ENCODE results near the gene USP14. TPM values are rescaled to one million over a fixed set of nuclear protein-coding genes. Genes with fewer than 3 reads are reported as not detected.

Gene USP14
- total and polyA plus RNA-seq, 2 experiments from 2014 or later, result 82.4 to 83.5 TPM

- Histone ChIP-seq H3K36me3 (ENCODE audit: insufficient read depth) (peaks cover 59% of the 10 kb centered on the region), H2AFZ (no peak overlapping the region), H4K20me1 (replicated peaks; ENCODE audit: insufficient read depth) (peaks cover 4% of the 10 kb centered on the region; the same call in 1 of the 2 replicates), H3K4me2 (no peak overlapping the region), H3K4me1 (ENCODE audit: insufficient read depth) (no peaks in the 10 kb centered on the region), H3K27ac (ENCODE audit: low read depth) (no peak overlapping the region), H3K27me3 (ENCODE audit: insufficient read depth) (no peaks in the 10 kb centered on the region), H3F3A (replicated peaks; ENCODE audit: low read depth) (no peaks in the 10 kb centered on the region), H3K79me2 (replicated peaks; ENCODE audit: insufficient read depth) (no peaks in the 10 kb centered on the region), H3K4me3 (no peak overlapping the region), H3K9me2 (ENCODE audit: insufficient read depth) (no peaks in the 10 kb centered on the region)
- TF ChIP-seq NANOG (IDR thresholded peaks at IDR 0.05; ENCODE audit: borderline replicate concordance), result no peak
- no peak for TF ChIP-seq ETS1 (IDR thresholded peaks at IDR 0.05)
- TF ChIP-seq EZH2phosphoT487 (IDR thresholded peaks at IDR 0.05; ENCODE audit: unreplicated experiment), result no peak
- H3K27me3 Mint-ChIP-seq (ENCODE audit: insufficient read depth, low read depth, poor library complexity), result no peaks in the 10 kb centered on the region
- ATAC-seq (no peak), DNase-seq (ENCODE audit: low spot score) (no peak)
- no peak overlapping the region for H3K27ac Mint-ChIP-seq
- H3K4me1 Mint-ChIP-seq, result no peaks in the 10 kb centered on the region
- no peaks in the 10 kb centered on the region for H3K9me3 Mint-ChIP-seq
- H3K36me3 Mint-ChIP-seq (ENCODE audit: low read depth), result peaks cover 71% of the 10 kb centered on the region
- H3K4me3 Mint-ChIP-seq, result no peak overlapping the region
Measured at GRCh38 chr18:248053-248452, 89.7 kb downstream of the USP14 start.

- H3K36me3 ChIP-seq (ENCODE audit: insufficient read depth), result peaks cover 56% of the 10 kb centered on the region
- H3K4me1 Mint-ChIP-seq, result no peaks in the 10 kb centered on the region
- H3K4me3 Mint-ChIP-seq, result no peak overlapping the region
- H3K27me3 ChIP-seq (ENCODE audit: insufficient read depth), result no peaks in the 10 kb centered on the region
- H3K4me1 ChIP-seq (ENCODE audit: insufficient read depth), result no peaks in the 10 kb centered on the region
- no peaks in the 10 kb centered on the region for H3K9me2 ChIP-seq (ENCODE audit: insufficient read depth)
- H3F3A ChIP-seq (replicated peaks; ENCODE audit: low read depth), result no peaks in the 10 kb centered on the region
- ATAC-seq (no peak), DNase-seq (ENCODE audit: low spot score) (no peak)
- H4K20me1 ChIP-seq (replicated peaks; ENCODE audit: insufficient read depth), result peaks cover 4% of the 10 kb centered on the region; the same call in 1 of the 2 replicates
- no peaks in the 10 kb centered on the region for H3K27me3 Mint-ChIP-seq (ENCODE audit: insufficient read depth, low read depth, poor library complexity)
- H3K4me2 ChIP-seq, result no peak overlapping the region
- peaks cover 69% of the 10 kb centered on the region for H3K36me3 Mint-ChIP-seq (ENCODE audit: low read depth)
- no peaks in the 10 kb centered on the region for H3K9me3 Mint-ChIP-seq
- H3K27ac ChIP-seq (ENCODE audit: low read depth), result no peak overlapping the region
- H3K79me2 ChIP-seq (replicated peaks; ENCODE audit: insufficient read depth), result no peaks in the 10 kb centered on the region
- no peak overlapping the region for H3K27ac Mint-ChIP-seq
- H3K4me3 ChIP-seq, result no peak overlapping the region
- no peak overlapping the region for H2AFZ ChIP-seq
- TF ChIP-seq STAT1 (IDR thresholded peaks at IDR 0.05; ENCODE audit: unreplicated experiment) (no peak), EZH2 (IDR thresholded peaks at IDR 0.05; ENCODE audit: low read depth, unreplicated experiment) (no peak), ZNF331 (CRISPR knock-in tag; IDR thresholded peaks at IDR 0.05; ENCODE audit: low read depth) (no peak), JUNB (IDR thresholded peaks at IDR 0.05; ENCODE audit: unreplicated experiment) (no peak), ZNF114 (CRISPR knock-in tag; IDR thresholded peaks at IDR 0.05) (no peak), NANOG (IDR thresholded peaks at IDR 0.05; ENCODE audit: borderline replicate concordance) (no peak), REST (IDR thresholded peaks at IDR 0.05; ENCODE audit: unreplicated experiment) (no peak), POLR2AphosphoS5 (IDR thresholded peaks at IDR 0.05; ENCODE audit: low read depth) (no peak), ZNF462 (CRISPR knock-in tag; IDR thresholded peaks at IDR 0.05) (no peak), EZH2phosphoT487 (IDR thresholded peaks at IDR 0.05; ENCODE audit: unreplicated experiment) (no peak), CREB1 (CRISPR knock-in tag; IDR thresholded peaks at IDR 0.05; ENCODE audit: low read depth) (no peak)
Measured at GRCh38 chr18:250685-251084, 92.3 kb downstream of the USP14 start.

Measured in GM23338 (cell line).